ENCODE measurements around the gene ME1.

DNA sequence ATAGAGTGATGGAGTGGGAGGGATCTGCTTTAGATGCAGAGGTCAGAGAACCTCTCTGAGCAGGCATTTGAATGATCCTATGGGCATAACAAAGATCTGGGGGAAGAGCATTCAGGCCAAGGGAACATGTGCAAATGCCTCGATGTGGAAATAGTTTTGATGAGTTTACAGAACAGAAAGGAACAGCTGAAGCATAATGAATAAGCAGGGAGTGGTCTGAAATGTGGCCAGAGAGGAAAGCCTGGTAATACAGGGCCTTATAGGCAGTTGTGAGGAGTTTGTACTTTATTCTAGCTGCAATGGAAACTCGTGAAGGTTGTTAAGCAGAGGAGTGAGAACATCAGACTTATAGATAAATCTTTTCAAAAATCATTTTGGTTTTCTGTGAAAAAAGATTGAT is 33.0 kb upstream of the ME1 start:
- no peak for TF ChIP-seq EZH2 (IDR thresholded peaks at IDR 0.05; ENCODE audit: borderline replicate concordance, low read depth, low read length, severe bottlenecking)
- no peak for TF ChIP-seq CTCF (IDR thresholded peaks at IDR 0.05; ENCODE audit: extremely low read depth in 1 of 2, insufficient read depth in 1 of 2, low read depth in 1 of 2, low read length in 2 of 2)
- TF ChIP-seq POLR2AphosphoS5 (IDR thresholded peaks at IDR 0.05; ENCODE audit: insufficient read depth, low read depth, low read length) = no peak
- TF ChIP-seq GATA2 (IDR thresholded peaks at IDR 0.05; ENCODE audit: insufficient read depth, insufficient read length, low read depth, low read length) = no peak
- no peak for TF ChIP-seq MYC (IDR thresholded peaks at IDR 0.05; ENCODE audit: low read depth, low read length)
- no peak for TF ChIP-seq POLR2A (IDR thresholded peaks at IDR 0.05; ENCODE audit: low read depth, low read length)
- TF ChIP-seq MAX (IDR thresholded peaks at IDR 0.05; ENCODE audit: insufficient read depth, insufficient read length) = no peak
- TF ChIP-seq FOS (IDR thresholded peaks at IDR 0.05; ENCODE audit: borderline replicate concordance, insufficient read depth, low read length) = no peak

All from endothelial cell of umbilical vein (primary cell).